HepG2 (cell line): ENCODE measurements around the gene ASL. TPM values are rescaled to one million over a fixed set of nuclear protein-coding genes. Genes with fewer than 3 reads are reported as not detected.

Experiments used
- ERF ChIP-seq: IDR thresholded peaks from 2 replicates; pipeline ENCODE4 v1.6.1; 2018; ENCODE audit warnings: missing biosample characterization, missing genetic modification reagents
- ETV6 ChIP-seq: sonication (generic); formaldehyde crosslinking; conservative IDR thresholded peaks from 2 replicates; pipeline ENCODE4 v1.4.0; 2020; ENCODE audit warnings: missing genetic modification reagents
- FOSL2 ChIP-seq: sonication (generic); formaldehyde crosslinking; IDR thresholded peaks from 2 replicates; pipeline ENCODE4 v1.4.0; 2020; ENCODE audit warnings: missing genetic modification reagents
- GATA4 ChIP-seq: sonication (generic); IDR thresholded peaks from 2 replicates; pipeline ENCODE4 v1.6.1; 2016; ENCODE audit warnings: antibody characterized with exemption, low read depth, borderline replicate concordance
- HNRNPLL ChIP-seq: fragments of 200-400 bp; formaldehyde crosslinking; IDR thresholded peaks from 2 replicates; pipeline ENCODE4 v1.6.1; 2017; ENCODE audit warnings: mild to moderate bottlenecking, low read depth, low read length; ENCODE audit not compliant: poor library complexity, severe bottlenecking
- KDM2A ChIP-seq: sonication (generic); formaldehyde crosslinking; IDR thresholded peaks from 2 replicates; pipeline ENCODE4 v1.4.0; 2020; ENCODE audit warnings: low read depth, missing genetic modification reagents, borderline replicate concordance
- NAIF1 ChIP-seq: sonication (generic); formaldehyde crosslinking; IDR thresholded peaks from 2 replicates; pipeline ENCODE4 v1.5.0; 2020; ENCODE audit warnings: mild to moderate bottlenecking, missing genetic modification reagents, borderline replicate concordance
- PAF1 ChIP-seq: IDR thresholded peaks from 2 replicates; pipeline ENCODE4 v1.6.1; 2016; ENCODE audit warnings: missing genetic modification reagents, missing compliant biosample characterization
- PLRG1 ChIP-seq: fragments of 450-650 bp; conservative IDR thresholded peaks from 2 replicates; pipeline ENCODE4 v1.6.1; 2016
- REPIN1 ChIP-seq: sonication (generic); formaldehyde crosslinking; IDR thresholded peaks from 2 replicates; pipeline ENCODE4 v1.8.0; 2022; ENCODE audit warnings: missing genetic modification reagents, low read depth, mild to moderate bottlenecking, borderline replicate concordance
- SOX13 ChIP-seq, 3 experiments: fragments of 450-650 bp in 1 of 3; sonication (generic) in 1 of 3; formaldehyde crosslinking in 1 of 3; IDR thresholded peaks in 2 of 3; conservative IDR thresholded peaks in 1 of 3; 2 replicates each; pipeline versions ENCODE4 v1.5.0 to v1.6.1; 2016 to 2020; ENCODE audit warnings: antibody characterized with exemption in 1 of 3, mild to moderate bottlenecking in 1 of 3, missing compliant biosample characterization in 1 of 3, missing genetic modification reagents in 1 of 3, moderate library complexity in 1 of 3
- SSRP1 ChIP-seq: IDR thresholded peaks from 2 replicates; pipeline ENCODE4 v1.6.1; 2016; ENCODE audit warnings: control low read depth
- WIZ ChIP-seq: sonication (generic); formaldehyde crosslinking; IDR thresholded peaks from 2 replicates; pipeline ENCODE4 v1.5.1; 2020; ENCODE audit warnings: mild to moderate bottlenecking, missing genetic modification reagents
- ZBTB3 ChIP-seq: sonication (generic); formaldehyde crosslinking; IDR thresholded peaks from 2 replicates; pipeline ENCODE4 v1.4.0; 2020; ENCODE audit warnings: low read depth, mild to moderate bottlenecking, moderate library complexity, missing genetic modification reagents, borderline replicate concordance
- ZMYM3 ChIP-seq: sonication (generic); formaldehyde crosslinking; IDR thresholded peaks from 2 replicates; pipeline ENCODE4 v1.5.1; 2020; ENCODE audit warnings: mild to moderate bottlenecking, missing genetic modification reagents
- ZNF235 ChIP-seq: sonication (generic); formaldehyde crosslinking; IDR thresholded peaks from 2 replicates; pipeline ENCODE4 v1.8.1; 2023; ENCODE audit warnings: mild to moderate bottlenecking, missing genetic modification reagents, borderline replicate concordance
- ZNF460 ChIP-seq: sonication (generic); formaldehyde crosslinking; IDR thresholded peaks from 2 replicates; pipeline ENCODE4 v1.5.1; 2020; ENCODE audit warnings: missing genetic modification reagents, mild to moderate bottlenecking, borderline replicate concordance
- ZNF567 ChIP-seq: sonication (generic); formaldehyde crosslinking; IDR thresholded peaks from 2 replicates; pipeline ENCODE4 v1.8.1; 2023; ENCODE audit warnings: mild to moderate bottlenecking, missing genetic modification reagents, borderline replicate concordance
- ZNF589 ChIP-seq: sonication (generic); formaldehyde crosslinking; conservative IDR thresholded peaks from 2 replicates; pipeline ENCODE4 v1.8.0; 2022; ENCODE audit warnings: mild to moderate bottlenecking, moderate library complexity, missing genetic modification reagents
- ZNF788 ChIP-seq: sonication (generic); formaldehyde crosslinking; IDR thresholded peaks from 2 replicates; pipeline ENCODE4 v1.5.0; 2020; ENCODE audit warnings: mild to moderate bottlenecking, missing genetic modification reagents, borderline replicate concordance
- ZNF816 ChIP-seq: sonication (generic); formaldehyde crosslinking; IDR thresholded peaks from 2 replicates; pipeline ENCODE4 v1.8.0; 2022; ENCODE audit warnings: missing genetic modification reagents, mild to moderate bottlenecking, borderline replicate concordance
- polyA plus RNA-seq, 8 experiments: library from polyadenylated mRNA; depleted of rRNA in 3 of 8; stranded (reverse) in 7 of 8; unstranded in 1 of 8; fragments of >200 nt; fragmentation: Illumina TruSeq in 4 of 8; extraction: Trizol in 4 of 8; gene quantifications; 2 replicates each; pipeline versions ENCODE4 v1.2.1 to v1.2.3, GENCODE V29; 2011 to 2016; ENCODE audit warnings: low read depth in 4 of 8, missing spikeins in 1 of 8, mixed read lengths in 1 of 8; ENCODE audit not compliant: insufficient read depth in 1 of 8
- total RNA-seq, 5 experiments: library from RNA; depleted of rRNA; stranded (reverse); fragments of >200 nt; fragmentation: Illumina TruSeq; extraction: Trizol; gene quantifications; 2 replicates each; pipeline ENCODE4 v1.2.3, GENCODE V29; 2016; ENCODE audit warnings: low read depth in 1 of 5
- TF ChIP-seq, protein P1 (sequence below): sonication (generic); formaldehyde crosslinking; IDR thresholded peaks from 2 replicates; pipeline ENCODE4 v1.8.0; 2022; ENCODE audit warnings: missing genetic modification reagents, mild to moderate bottlenecking, moderate library complexity, borderline replicate concordance
- TF ChIP-seq, protein P2 (sequence below): sonication (generic); formaldehyde crosslinking; IDR thresholded peaks from 2 replicates; pipeline ENCODE4 v1.8.1; 2023; ENCODE audit warnings: missing genetic modification reagents, inconsistent platforms, borderline replicate concordance
- TF ChIP-seq, protein P3 (sequence below): sonication (generic); formaldehyde crosslinking; IDR thresholded peaks from 2 replicates; pipeline ENCODE4 v1.4.0; 2020; ENCODE audit warnings: missing genetic modification reagents

Gene ASL
- total and polyA plus RNA-seq, 2 of the 13 experiments (the other 11 are each of a cell fraction or from before 2014, with no cell fraction given): 71.4 to 96.5 TPM

DNA sequence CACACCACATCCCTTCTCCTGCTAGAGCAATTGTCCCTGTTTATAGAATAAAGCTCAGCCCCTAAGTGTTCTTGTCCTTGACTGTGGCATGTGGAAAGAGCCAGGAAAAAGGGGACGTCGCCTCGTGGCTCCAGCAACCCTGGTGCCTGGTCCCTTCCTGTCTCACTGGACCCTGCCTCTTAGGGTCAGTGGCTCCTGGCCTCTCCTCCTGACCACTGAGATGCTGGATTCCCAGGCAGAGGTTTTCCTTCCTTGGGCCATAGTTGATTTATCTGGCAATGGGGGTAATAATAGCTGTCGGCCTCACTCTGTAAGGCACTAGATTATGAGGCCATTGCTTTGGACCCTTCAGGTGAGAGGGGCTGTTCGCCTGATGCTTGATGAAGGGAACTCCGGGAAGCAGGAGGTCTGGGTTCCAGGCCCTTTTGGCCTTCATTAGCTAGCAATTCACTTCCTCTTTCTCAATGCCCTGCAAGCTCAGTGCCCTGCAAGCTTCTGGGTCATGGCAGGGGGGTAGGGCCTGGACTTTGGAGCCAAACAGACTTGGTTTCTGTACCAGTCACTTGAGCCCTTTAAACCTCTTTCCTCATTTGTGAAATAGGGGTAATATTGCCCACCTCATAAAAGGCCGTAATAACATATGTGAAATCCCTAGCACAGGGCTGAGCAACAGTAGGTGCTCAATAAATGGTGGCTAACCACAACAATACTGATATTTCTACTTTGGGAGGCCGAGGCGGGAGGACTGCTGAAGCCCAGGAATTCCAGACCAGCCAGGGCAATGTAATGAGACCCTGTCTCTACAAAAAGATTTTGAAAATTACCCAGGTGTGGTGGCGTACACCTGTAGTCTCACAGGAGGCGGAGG is 1.1 kb downstream of the ASL start (continued):
- TF ChIP-seq ZNF460: no peak
- no peak for TF ChIP-seq GATA4
- no peak for TF ChIP-seq SOX13 (IDR thresholded peaks at IDR 0.05)
- no peak for TF ChIP-seq SOX13 (CRISPR knock-in tag; conservative IDR thresholded peaks at IDR 0.05 in 1 of 2, IDR thresholded peaks at IDR 0.05 in 1 of 2)
- TF ChIP-seq WIZ (CRISPR knock-in tag): no peak
- no peak for TF ChIP-seq ZNF788 (CRISPR knock-in tag)
- TF ChIP-seq ZMYM3 (CRISPR knock-in tag): no peak
- TF ChIP-seq ETV6 (CRISPR knock-in tag): no peak
- TF ChIP-seq HNRNPLL: no peak
- no peak for TF ChIP-seq ZNF235 (CRISPR knock-in tag)
- TF ChIP-seq, protein P1, sequence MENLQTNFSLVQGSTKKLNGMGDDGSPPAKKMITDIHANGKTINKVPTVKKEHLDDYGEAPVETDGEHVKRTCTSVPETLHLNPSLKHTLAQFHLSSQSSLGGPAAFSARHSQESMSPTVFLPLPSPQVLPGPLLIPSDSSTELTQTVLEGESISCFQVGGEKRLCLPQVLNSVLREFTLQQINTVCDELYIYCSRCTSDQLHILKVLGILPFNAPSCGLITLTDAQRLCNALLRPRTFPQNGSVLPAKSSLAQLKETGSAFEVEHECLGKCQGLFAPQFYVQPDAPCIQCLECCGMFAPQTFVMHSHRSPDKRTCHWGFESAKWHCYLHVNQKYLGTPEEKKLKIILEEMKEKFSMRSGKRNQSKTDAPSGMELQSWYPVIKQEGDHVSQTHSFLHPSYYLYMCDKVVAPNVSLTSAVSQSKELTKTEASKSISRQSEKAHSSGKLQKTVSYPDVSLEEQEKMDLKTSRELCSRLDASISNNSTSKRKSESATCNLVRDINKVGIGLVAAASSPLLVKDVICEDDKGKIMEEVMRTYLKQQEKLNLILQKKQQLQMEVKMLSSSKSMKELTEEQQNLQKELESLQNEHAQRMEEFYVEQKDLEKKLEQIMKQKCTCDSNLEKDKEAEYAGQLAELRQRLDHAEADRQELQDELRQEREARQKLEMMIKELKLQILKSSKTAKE (CRISPR knock-in tag): no peak
- TF ChIP-seq PAF1 (CRISPR knock-in tag): no peak
- TF ChIP-seq FOSL2 (CRISPR knock-in tag): peak; percentile 33; the same call in 1 of the 2 replicates
- TF ChIP-seq, protein P2, sequence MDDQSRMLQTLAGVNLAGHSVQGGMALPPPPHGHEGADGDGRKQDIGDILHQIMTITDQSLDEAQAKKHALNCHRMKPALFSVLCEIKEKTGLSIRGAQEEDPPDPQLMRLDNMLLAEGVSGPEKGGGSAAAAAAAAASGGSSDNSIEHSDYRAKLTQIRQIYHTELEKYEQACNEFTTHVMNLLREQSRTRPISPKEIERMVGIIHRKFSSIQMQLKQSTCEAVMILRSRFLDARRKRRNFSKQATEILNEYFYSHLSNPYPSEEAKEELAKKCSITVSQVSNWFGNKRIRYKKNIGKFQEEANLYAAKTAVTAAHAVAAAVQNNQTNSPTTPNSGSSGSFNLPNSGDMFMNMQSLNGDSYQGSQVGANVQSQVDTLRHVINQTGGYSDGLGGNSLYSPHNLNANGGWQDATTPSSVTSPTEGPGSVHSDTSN (CRISPR knock-in tag): no peak
- TF ChIP-seq ZBTB3 (CRISPR knock-in tag): no peak
- no peak for TF ChIP-seq REPIN1
- TF ChIP-seq, protein P3, sequence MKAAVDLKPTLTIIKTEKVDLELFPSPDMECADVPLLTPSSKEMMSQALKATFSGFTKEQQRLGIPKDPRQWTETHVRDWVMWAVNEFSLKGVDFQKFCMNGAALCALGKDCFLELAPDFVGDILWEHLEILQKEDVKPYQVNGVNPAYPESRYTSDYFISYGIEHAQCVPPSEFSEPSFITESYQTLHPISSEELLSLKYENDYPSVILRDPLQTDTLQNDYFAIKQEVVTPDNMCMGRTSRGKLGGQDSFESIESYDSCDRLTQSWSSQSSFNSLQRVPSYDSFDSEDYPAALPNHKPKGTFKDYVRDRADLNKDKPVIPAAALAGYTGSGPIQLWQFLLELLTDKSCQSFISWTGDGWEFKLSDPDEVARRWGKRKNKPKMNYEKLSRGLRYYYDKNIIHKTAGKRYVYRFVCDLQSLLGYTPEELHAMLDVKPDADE: no peak
- no peak for TF ChIP-seq PLRG1
- no peak for TF ChIP-seq SSRP1
- no peak for TF ChIP-seq NAIF1 (CRISPR knock-in tag)
- no peak for TF ChIP-seq KDM2A (CRISPR knock-in tag)
- TF ChIP-seq ZNF589 (CRISPR knock-in tag): no peak
- 0 out of 2 replicates have a peak, but pooled peaks have one; percentile 1 for TF ChIP-seq ZNF567 (CRISPR knock-in tag)
- TF ChIP-seq ZNF816 (CRISPR knock-in tag): no peak
- TF ChIP-seq ERF (CRISPR knock-in tag): no peak
